SK-N-SH (cell line): ENCODE data around the gene CCDC169. TPM values are rescaled to one million over a fixed set of nuclear protein-coding genes. Genes with fewer than 3 reads are reported as not detected.

Experiments
- CTCF ChIA-PET: fragments of 300-600, 350-600 bp; formaldehyde crosslinking; extraction: SDS; loops from one replicate; lab custom pipeline; 2021; lab: Yijun Ruan, JAX
- POLR2A ChIA-PET: fragments of 350-600 bp; sonication (Branson Sonifier 250); formaldehyde crosslinking; extraction: SDS; loops from one replicate; lab custom pipeline; 2020; ENCODE audit warnings: antibody characterized with exemption, inconsistent platforms; lab: Yijun Ruan, JAX
- DNase-seq: peaks from one replicate; pipeline ENCODE4 v3.0.0; 2012
- H2AFZ ChIP-seq: fragments of 200-600 bp; sonication (generic); 2 replicates; pipeline ENCODE4 v1.8.1; 2016; ENCODE audit warnings: antibody characterized with exemption, mild to moderate bottlenecking, low read depth
- H3F3A ChIP-seq: fragments of 200-600 bp; sonication (generic); replicated peaks from 2 replicates; pipeline ENCODE3; 2016; ENCODE audit warnings: antibody characterized with exemption, mild to moderate bottlenecking; ENCODE audit not compliant: insufficient read depth
- H3K27ac ChIP-seq, 2 experiments: fragments of 200-500 bp in 1 of 2; fragments of 200-600 bp in 1 of 2; sonication (Bioruptor generic) in 1 of 2; sonication (generic), shearing (Covaris generic) in 1 of 2; 2 replicates each; pipeline versions ENCODE4 v1.5.1 to v1.6.1; 2014 to 2016; ENCODE audit warnings: low read depth in 2 of 2, inconsistent platforms in 1 of 2, low read length in 1 of 2, mild to moderate bottlenecking in 1 of 2, mixed read lengths in 1 of 2
- H3K27me3 ChIP-seq: fragments of 200-600 bp; sonication (generic), shearing (Covaris generic); 2 replicates; pipeline ENCODE4 v1.6.1; 2016; ENCODE audit warnings: mixed run types; ENCODE audit not compliant: insufficient read depth
- H3K36me3 ChIP-seq, 2 experiments: fragments of 200-500 bp in 1 of 2; fragments of 200-600 bp in 1 of 2; sonication (Bioruptor generic) in 1 of 2; sonication (generic) in 1 of 2; replicated peaks in 1 of 2; 2 replicates each; pipeline versions ENCODE3 to v1.5.1; 2014 to 2016; ENCODE audit warnings: low read length in 1 of 2, mild to moderate bottlenecking in 1 of 2; ENCODE audit not compliant: insufficient read depth in 2 of 2, control insufficient read depth in 1 of 2
- H3K4me1 ChIP-seq, 2 experiments: fragments of 200-500 bp in 1 of 2; fragments of 200-600 bp in 1 of 2; sonication (Bioruptor generic) in 1 of 2; sonication (generic), shearing (Covaris generic) in 1 of 2; 2 replicates each; pipeline versions ENCODE4 v1.5.1 to v1.6.1; 2014 to 2016; ENCODE audit warnings: low read depth in 1 of 2, low read length in 1 of 2, mixed run types in 1 of 2; ENCODE audit not compliant: insufficient read depth in 2 of 2, control insufficient read depth in 1 of 2
- H3K4me2 ChIP-seq: fragments of 200-600 bp; sonication (generic), shearing (Covaris generic); 2 replicates; pipeline ENCODE4 v1.6.1; 2017; ENCODE audit warnings: mixed run types
- H3K4me3 ChIP-seq, 2 experiments: fragments of 200-500 bp in 1 of 2; fragments of 200-600 bp in 1 of 2; sonication (Bioruptor generic) in 1 of 2; sonication (generic), shearing (Covaris generic) in 1 of 2; 2 replicates each; pipeline versions ENCODE4 v1.5.1 to v1.8.1; 2014 to 2016; ENCODE audit warnings: low read depth in 2 of 2, inconsistent platforms in 1 of 2, low read length in 1 of 2, mild to moderate bottlenecking in 1 of 2, mixed read lengths in 1 of 2, moderate library complexity in 1 of 2
- H3K79me2 ChIP-seq: fragments of 200-600 bp; sonication (generic); 2 replicates; pipeline ENCODE4 v1.8.1; 2017; ENCODE audit warnings: mild to moderate bottlenecking; ENCODE audit not compliant: insufficient read depth
- H3K9ac ChIP-seq: fragments of 200-600 bp; sonication (generic); 2 replicates; pipeline ENCODE4 v1.6.1; 2017; ENCODE audit warnings: mixed run types
- H3K9me2 ChIP-seq: fragments of 200-600 bp; sonication (generic); 2 replicates; pipeline ENCODE4 v1.6.1; 2017; ENCODE audit warnings: mixed run types
- H3K9me3 ChIP-seq: fragments of 200-600 bp; sonication (generic); 2 replicates; pipeline ENCODE4 v1.6.1; 2017; ENCODE audit warnings: mixed run types, mild to moderate bottlenecking, moderate library complexity
- H4K20me1 ChIP-seq: fragments of 200-600 bp; sonication (generic); 2 replicates; pipeline ENCODE4 v1.6.1; 2017; ENCODE audit warnings: mild to moderate bottlenecking, mixed run types; ENCODE audit not compliant: insufficient read depth
- CHD2 ChIP-seq: fragments of 150-350 bp; IDR thresholded peaks from 2 replicates; pipeline ENCODE4 v1.6.1; 2018; ENCODE audit warnings: low read length; ENCODE audit not compliant: partially characterized antibody
- CTCF ChIP-seq: fragments of 200-600 bp; sonication (generic); IDR thresholded peaks from 2 replicates; pipeline ENCODE4 v1.6.1; 2017; ENCODE audit warnings: antibody characterized with exemption, mild to moderate bottlenecking, moderate library complexity
- EZH2phosphoT487 ChIP-seq: fragments of 200-600 bp; sonication (generic); IDR thresholded peaks from 2 replicates; pipeline ENCODE4 v1.6.1; 2017; ENCODE audit warnings: low read depth, mixed run types, mild to moderate bottlenecking, antibody characterized with exemption, moderate library complexity, borderline replicate concordance
- FOXJ3 ChIP-seq: sonication (generic); formaldehyde crosslinking; IDR thresholded peaks from 2 replicates; pipeline ENCODE4 v1.5.1; 2020; ENCODE audit warnings: mild to moderate bottlenecking, missing genetic modification reagents
- FOXM1 ChIP-seq: IDR thresholded peaks from 2 replicates; pipeline ENCODE4 v1.4.0; 2012; ENCODE audit warnings: low read depth, mild to moderate bottlenecking
- GATA2 ChIP-seq: sonication (generic); formaldehyde crosslinking; IDR thresholded peaks from 2 replicates; pipeline ENCODE4 v1.5.0; 2020; ENCODE audit warnings: mild to moderate bottlenecking, missing genetic modification reagents
- JUND ChIP-seq: IDR thresholded peaks from 2 replicates; pipeline ENCODE4 v1.4.0; 2012
- MXI1 ChIP-seq: IDR thresholded peaks from 2 replicates; pipeline ENCODE4 v1.6.1; 2012; ENCODE audit warnings: mild to moderate bottlenecking, low read depth, low read length, improper control_type of control experiment
- RAD21 ChIP-seq: IDR thresholded peaks from 2 replicates; pipeline ENCODE4 v1.6.1; 2012; ENCODE audit warnings: mild to moderate bottlenecking, low read length
- REST ChIP-seq: IDR thresholded peaks from 2 replicates; pipeline ENCODE4 v1.6.1; 2012; ENCODE audit warnings: mild to moderate bottlenecking, low read depth, low read length, moderate library complexity
- SIN3A ChIP-seq: IDR thresholded peaks from 2 replicates; pipeline ENCODE4 v1.6.1; 2012; ENCODE audit warnings: low read depth, mild to moderate bottlenecking, low read length, moderate library complexity, borderline replicate concordance
- TAF1 ChIP-seq: IDR thresholded peaks from 2 replicates; pipeline ENCODE4 v1.6.1; 2012; ENCODE audit warnings: low read depth, mild to moderate bottlenecking, low read length, moderate library complexity, borderline replicate concordance
- TCF12 ChIP-seq: IDR thresholded peaks from 2 replicates; pipeline ENCODE4 v1.4.0; 2012
- USF2 ChIP-seq: fragments of 150-350 bp; IDR thresholded peaks from 2 replicates; pipeline ENCODE4 v1.6.1; 2017; ENCODE audit warnings: antibody characterized with exemption, low read length, low read depth, borderline replicate concordance
- WGBS: methylation state at CpG from one replicate; pipeline ENCODE4 v1.1.6; 2017; ENCODE audit warnings: low lambda C conversion rate; 5-methylcytosine and 5-hydroxymethylcytosine counted together
- polyA plus RNA-seq, 3 experiments: library from polyadenylated mRNA; depleted of rRNA; stranded (reverse); fragments of >200 nt; gene quantifications; 2 replicates each; pipeline ENCODE4 v1.2.3, GENCODE V29; 2012

The CCDC169 gene
- polyA plus RNA-seq, 1 of the 3 experiments (the other 2 are of a cell fraction): 1.8 TPM

- Histone ChIP-seq H4K20me1 (no peaks in the 10 kb centered on the region), H3K4me1 (no peaks in the 10 kb centered on the region; a peak in 3 of 4 replicates)
These were observed 48.0 kb upstream of the CCDC169 start for GRCh38 chr13:36345438-36346221.

More at GRCh38 chr13:36345438-36346221, 48.0 kb upstream of the CCDC169 start:
- CTCF ChIA-PET: interaction anchor here (0.6 to 3.2 kb wide), 9 partner anchors 9 to 390 kb away, joined by 3 to 13 read pairs (median 3); no protein-coding TSS in a partner anchor
- Histone ChIP-seq H3K4me3 (peak overlapping the region; percentile 88 to 92), H3K9me2 (no peaks in the 10 kb centered on the region), H3K4me2 (peak overlapping the region; percentile 95; the same call in 1 of the 2 replicates), H2AFZ (peak overlapping the region; percentile 58; the same call in 1 of the 2 replicates), H3K27me3 (no peaks in the 10 kb centered on the region), H3K9ac (peak overlapping the region; percentile 90; the same call in 1 of the 2 replicates), H3K36me3 (no peaks in the 10 kb centered on the region), H3K27ac (no peak overlapping the region), H3K79me2 (0 out of 2 replicates have a peak, but pooled peaks cover 3% of the 10 kb centered on the region), H3K9me3 (no peaks in the 10 kb centered on the region), H3F3A (peaks cover 4% of the 10 kb centered on the region)
- 69% methylated on average over 47 of the region's 50 CpGs for WGBS
- DNase-seq: no peak
- POLR2A ChIA-PET: no interaction called here
- TF ChIP-seq JUND (no peak), REST (no peak), CTCF (no peak), TCF12 (no peak), GATA2 (CRISPR knock-in tag) (no peak), EZH2phosphoT487 (no peak), RAD21 (no peak), CHD2 (no peak), SIN3A (no peak), FOXJ3 (CRISPR knock-in tag) (no peak), MXI1 (no peak), USF2 (no peak), FOXM1 (no peak), TAF1 (no peak)
